ENCODE measurements around the gene FBXL16. TPM values are rescaled to one million over a fixed set of nuclear protein-coding genes. Genes with fewer than 3 reads are reported as not detected.

The FBXL16 gene
- total and polyA plus RNA-seq, 9 of the 15 experiments (the other 6 are each of a cell fraction or from before 2014, with no cell fraction given), result 0.21 to 8.2 (median 1.7) TPM

DNA sequence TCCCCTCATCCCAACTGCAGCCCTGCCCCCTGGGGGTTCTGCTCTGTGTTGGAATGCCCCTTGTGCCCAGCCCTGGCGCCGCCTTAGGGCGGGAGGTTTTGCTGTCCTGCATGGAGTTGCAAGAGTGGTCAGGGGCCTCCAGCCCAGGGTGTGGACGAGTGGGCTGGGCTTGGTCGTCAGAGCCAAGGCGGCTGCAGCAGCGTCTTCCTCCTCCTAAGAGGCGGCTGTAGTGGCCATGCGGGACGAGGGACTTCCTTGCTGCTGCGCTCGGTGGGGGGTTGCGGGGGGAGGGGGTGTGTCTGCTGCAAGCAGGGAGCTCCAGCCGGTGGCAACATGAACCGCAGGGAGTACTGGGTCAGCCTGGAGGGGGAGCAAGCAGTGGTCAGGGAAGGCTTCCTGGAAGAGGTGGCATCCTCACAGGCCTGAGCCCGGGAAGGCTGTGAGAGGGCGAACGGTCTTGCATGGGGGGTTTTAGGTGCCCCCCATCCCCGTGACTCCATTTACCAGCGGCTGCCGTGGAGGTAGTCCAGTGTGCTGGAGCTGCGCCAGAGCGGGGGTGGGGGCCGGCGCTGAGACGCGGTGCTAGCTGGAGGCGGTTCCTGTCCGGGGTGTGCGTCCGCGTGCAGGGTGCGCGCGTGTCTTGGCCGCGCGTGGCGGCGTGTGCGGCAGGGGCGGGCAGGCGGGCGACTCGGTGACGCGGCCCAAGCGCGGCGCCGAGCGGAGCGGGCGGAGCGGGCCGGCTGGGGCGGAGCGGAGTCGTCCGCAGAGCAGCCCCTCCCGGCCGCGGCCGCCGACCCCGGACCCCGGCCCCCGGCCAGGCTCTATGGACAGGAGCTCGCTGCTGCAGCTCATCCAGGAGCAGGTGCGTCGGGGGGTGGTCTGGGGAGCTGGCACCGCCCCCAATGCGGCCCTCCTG is 30.4 kb downstream of the FBXL16 start, which contains the start of gene RHBDL1 (continued):
- TF ChIP-seq TAF9B (IDR thresholded peaks at IDR 0.05; ENCODE audit: partially characterized antibody) (no peak), BRCA1 (IDR thresholded peaks at IDR 0.05) (no peak), BRCA1 (CRISPR knock-in tag; IDR thresholded peaks at IDR 0.05) (no peak), POLR2B (IDR thresholded peaks at IDR 0.05; ENCODE audit: low read depth, partially characterized antibody) (peak; percentile 68), TGIF2 (CRISPR knock-in tag; IDR thresholded peaks at IDR 0.05) (no peak), KAT2B (IDR thresholded peaks at IDR 0.05; ENCODE audit: low read depth, low read length) (no peak), USF2 (CRISPR knock-in tag; IDR thresholded peaks at IDR 0.05) (no peak), JUN (IDR thresholded peaks at IDR 0.05; ENCODE audit: borderline replicate concordance, low read depth, low read length) (no peak), JUN (CRISPR knock-in tag; IDR thresholded peaks at IDR 0.05; ENCODE audit: borderline replicate concordance) (no peak), NR4A1 (CRISPR knock-in tag; IDR thresholded peaks at IDR 0.05) (no peak), NR4A1 (tag; IDR thresholded peaks at IDR 0.05) (no peak), LARP7 (IDR thresholded peaks at IDR 0.05) (no peak), ZFP1 (CRISPR knock-in tag; IDR thresholded peaks at IDR 0.05) (no peak), POLR2AphosphoS5 (IDR thresholded peaks at IDR 0.05; ENCODE audit: control insufficient read depth, insufficient read depth, low read depth, low read length) (0 out of 2 replicates have a peak, but pooled peaks have one; percentile 26), BCOR (IDR thresholded peaks at IDR 0.05) (peak; percentile 98), KLF13 (tag; IDR thresholded peaks at IDR 0.05; ENCODE audit: borderline replicate concordance, low read depth) (no peak; the same call in 1 of the 2 replicates), BMI1 (IDR thresholded peaks at IDR 0.05; ENCODE audit: low read length) (no peak), RUNX1 (IDR thresholded peaks at IDR 0.05; ENCODE audit: low read depth) (no peak), ZFP30 (CRISPR knock-in tag; IDR thresholded peaks at IDR 0.05; ENCODE audit: borderline replicate concordance) (no peak), ZNF121 (CRISPR knock-in tag; conservative IDR thresholded peaks at IDR 0.05) (no peak), ZNF140 (CRISPR knock-in tag; IDR thresholded peaks at IDR 0.05) (no peak), NBN (IDR thresholded peaks at IDR 0.05; ENCODE audit: low read depth) (peak; percentile 58; the same call in 1 of the 2 replicates), NCOR1 (IDR thresholded peaks at IDR 0.05) (peak; percentile 53), NR2C2 (CRISPR knock-in tag; IDR thresholded peaks at IDR 0.05) (no peak; the same call in 1 of the 2 replicates), NR2C2 (tag; IDR thresholded peaks at IDR 0.05) (no peak), NFE2 (IDR thresholded peaks at IDR 0.05; ENCODE audit: low read depth) (0 out of 2 replicates have a peak, but pooled peaks have one; percentile 4), KLF16 (IDR thresholded peaks at IDR 0.05) (no peak), SPI1 (IDR thresholded peaks at IDR 0.05; ENCODE audit: borderline replicate concordance, low read depth, low read length) (peak; percentile 32), MBD2 (IDR thresholded peaks at IDR 0.05; ENCODE audit: borderline replicate concordance, low read depth) (no peak), GATAD2B (IDR thresholded peaks at IDR 0.05; ENCODE audit: borderline replicate concordance) (peak; percentile 97)
- TF ChIP-seq, protein P1, sequence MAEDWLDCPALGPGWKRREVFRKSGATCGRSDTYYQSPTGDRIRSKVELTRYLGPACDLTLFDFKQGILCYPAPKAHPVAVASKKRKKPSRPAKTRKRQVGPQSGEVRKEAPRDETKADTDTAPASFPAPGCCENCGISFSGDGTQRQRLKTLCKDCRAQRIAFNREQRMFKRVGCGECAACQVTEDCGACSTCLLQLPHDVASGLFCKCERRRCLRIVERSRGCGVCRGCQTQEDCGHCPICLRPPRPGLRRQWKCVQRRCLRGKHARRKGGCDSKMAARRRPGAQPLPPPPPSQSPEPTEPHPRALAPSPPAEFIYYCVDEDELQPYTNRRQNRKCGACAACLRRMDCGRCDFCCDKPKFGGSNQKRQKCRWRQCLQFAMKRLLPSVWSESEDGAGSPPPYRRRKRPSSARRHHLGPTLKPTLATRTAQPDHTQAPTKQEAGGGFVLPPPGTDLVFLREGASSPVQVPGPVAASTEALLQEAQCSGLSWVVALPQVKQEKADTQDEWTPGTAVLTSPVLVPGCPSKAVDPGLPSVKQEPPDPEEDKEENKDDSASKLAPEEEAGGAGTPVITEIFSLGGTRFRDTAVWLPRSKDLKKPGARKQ (CRISPR knock-in tag; IDR thresholded peaks at IDR 0.05), result no peak

All from K562 (cell line).